ENCODE measurements around the gene KDM4B. TPM values are rescaled to one million over a fixed set of nuclear protein-coding genes. Genes with fewer than 3 reads are reported as not detected.

The KDM4B gene
- total and polyA plus RNA-seq, 2 of the 8 experiments (the other 6 are each of a cell fraction or from before 2014, with no cell fraction given): 12.0 to 31.9 TPM

DNA sequence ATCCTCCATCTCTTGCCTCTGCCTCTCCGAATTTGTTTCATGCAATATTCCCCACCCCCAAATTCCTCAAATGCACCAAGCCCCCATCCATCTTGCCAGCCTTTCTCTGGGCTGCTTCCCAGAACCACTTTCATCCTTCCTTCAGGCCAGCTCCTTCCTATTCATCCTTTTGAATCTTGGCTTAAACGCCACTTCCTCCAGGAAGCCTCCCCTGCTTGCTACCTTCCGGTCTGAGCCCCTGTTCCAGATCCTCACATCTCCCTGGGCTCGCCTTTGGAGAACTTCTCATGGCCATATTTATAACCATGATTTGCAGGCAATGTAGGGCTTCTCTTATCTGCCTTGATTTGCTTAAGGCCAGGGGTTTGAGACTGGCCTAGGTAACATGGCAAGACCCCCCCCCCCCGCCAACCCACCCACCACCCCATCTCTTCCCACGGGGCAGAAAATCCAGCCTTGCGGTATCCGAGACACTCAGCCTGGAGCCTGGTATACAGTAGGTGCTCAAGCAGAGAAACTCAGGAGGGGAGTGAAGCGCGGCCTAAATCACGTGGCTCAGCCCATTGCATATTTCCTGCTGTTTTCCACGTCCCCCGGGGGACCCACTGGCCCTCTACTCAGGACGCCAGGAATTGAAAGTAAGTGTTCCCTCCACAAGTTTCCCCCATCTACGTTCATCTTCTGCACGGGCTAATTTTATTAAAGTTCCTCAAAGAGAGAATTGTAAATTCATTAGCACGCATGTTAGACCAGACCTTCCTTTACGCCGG lies 219.8 kb downstream of the KDM4B start:
- no peaks in the 10 kb centered on the region for H3K79me1 ChIP-seq (ENCODE audit: low read depth, low read length)
- peaks cover 4% of the 10 kb centered on the region; the same call in 1 of the 2 replicates for H3K23me2 ChIP-seq (ENCODE audit: low read depth, low read length)
- H3K27ac ChIP-seq (ENCODE audit: low read depth, low read length): no peak overlapping the region
- no peak overlapping the region for H2BK12ac ChIP-seq (ENCODE audit: low read depth, low read length)
- no peak overlapping the region; the same call in 1 of the 2 replicates for H2BK15ac ChIP-seq (ENCODE audit: low read length)
- H3K14ac ChIP-seq (ENCODE audit: insufficient read length): no peak overlapping the region
- H3K23ac ChIP-seq (ENCODE audit: insufficient read length): no peak overlapping the region
- no peak overlapping the region for H2AK5ac ChIP-seq (ENCODE audit: low read depth, low read length)
- 91% methylated on average over 18 of the region's 19 CpGs; no CpG with 5 or more reads in 1 of the 2 experiments for WGBS, 2 experiments (ENCODE audit: extremely low coverage in 1 of 2, insufficient coverage in 1 of 2, insufficient read length in 1 of 2, insufficient replicate concordance in 2 of 2, low coverage in 1 of 2, low lambda C conversion rate in 2 of 2, missing lambda C conversion rate in 1 of 2)
- FAIRE-seq (no peak), DNase-seq (ENCODE audit: low read depth in 1 of 2, low spot score in 2 of 2) (no peak)
- POLR2A ChIA-PET (ENCODE audit: partially characterized antibody): interaction anchor here (0.6 kb wide), 1 partner anchor 788 kb away, joined by 5 read pairs; the partner anchor contains the start of gene SH3GL1
- no peak overlapping the region for H2BK120ac ChIP-seq (replicated peaks; ENCODE audit: low read depth, low read length)
- no peak overlapping the region for H4K91ac ChIP-seq (replicated peaks; ENCODE audit: insufficient read length, low read length)
- no peak overlapping the region for H3K18ac ChIP-seq (ENCODE audit: extremely low read depth, low read length)
- peaks cover 0 to 1% of the 10 kb centered on the region in 2 experiments for H4K20me1 ChIP-seq (replicated peaks in 1 of 2; ENCODE audit: control insufficient read depth in 1 of 2, insufficient read depth in 2 of 2, low read length in 2 of 2)
- H3K9ac ChIP-seq (replicated peaks in 1 of 4; ENCODE audit: extremely low read depth in 1 of 4, low read depth in 3 of 4, low read length in 3 of 4): no peak overlapping the region
- CTCF ChIA-PET (ENCODE audit: partially characterized antibody): interaction anchor here (1.2 to 1.3 kb wide), 2 partner anchors 38 to 52 kb away, joined by 3 read pairs; no protein-coding TSS in a partner anchor
- no peaks in the 10 kb centered on the region for H3K36me3 ChIP-seq (ENCODE audit: control insufficient read depth in 2 of 4, insufficient read depth in 4 of 4, low read length in 3 of 4)
- no peaks in the 10 kb centered on the region; a peak in 1 of 4 replicates for H3K9me3 ChIP-seq (ENCODE audit: insufficient read depth in 2 of 2, low read depth in 1 of 2, low read length in 1 of 2)
- peaks cover 0 to 14% (median 7%) of the 10 kb centered on the region in 4 experiments; a peak in 5 of 7 replicates for H3K4me1 ChIP-seq (replicated peaks in 1 of 4; ENCODE audit: control insufficient read depth in 3 of 4, insufficient read depth in 4 of 4, low read length in 3 of 4)
- H2BK5ac ChIP-seq (ENCODE audit: low read depth, low read length): no peak overlapping the region
- no peak overlapping the region for H3K4me2 ChIP-seq (ENCODE audit: insufficient read depth in 1 of 2, low read depth in 2 of 2, low read length in 2 of 2)
- no peak overlapping the region for H3K56ac ChIP-seq (replicated peaks; ENCODE audit: insufficient read length, low read depth, low read length)
- no peak overlapping the region for H3K4me3 ChIP-seq (ENCODE audit: extremely low read depth in 1 of 4, insufficient read depth in 2 of 4, low read depth in 3 of 4, low read length in 4 of 4)
- H4K5ac ChIP-seq (ENCODE audit: insufficient read length, low read depth, low read length): no peak overlapping the region
- no peak overlapping the region for H2AFZ ChIP-seq (ENCODE audit: low read length)
- no peak overlapping the region for H3K4ac ChIP-seq (replicated peaks; ENCODE audit: insufficient read length, low read depth, low read length)
- no peak overlapping the region for H2BK20ac ChIP-seq (ENCODE audit: low read length)
- H4K8ac ChIP-seq (ENCODE audit: extremely low read depth, insufficient read depth, low read length): no peak overlapping the region
- no peaks in the 10 kb centered on the region; a peak in 1 of 7 replicates for H3K27me3 ChIP-seq (replicated peaks in 1 of 4; ENCODE audit: control insufficient read depth in 3 of 4, extremely low read depth in 1 of 4, insufficient read depth in 3 of 4, low read length in 3 of 4)
- no peaks in the 10 kb centered on the region for H3K79me2 ChIP-seq (ENCODE audit: control insufficient read depth in 1 of 2, insufficient read depth in 2 of 2, low read length in 2 of 2)
- TF ChIP-seq EP300 (IDR thresholded peaks at IDR 0.05; ENCODE audit: borderline replicate concordance in 1 of 2, low read depth in 2 of 2, low read length in 2 of 2) (no peak), JUN (IDR thresholded peaks at IDR 0.05; ENCODE audit: low read depth, low read length) (no peak), CTBP2 (IDR thresholded peaks at IDR 0.05; ENCODE audit: borderline replicate concordance, insufficient read depth, insufficient read length, low read length) (no peak)
